ENCODE measurements around the gene IFT88. TPM values are rescaled to one million over a fixed set of nuclear protein-coding genes. Genes with fewer than 3 reads are reported as not detected.

Gene IFT88
- total RNA-seq, 2 donors from 2014 or later, result 11.8 to 12.0 TPM

DNA sequence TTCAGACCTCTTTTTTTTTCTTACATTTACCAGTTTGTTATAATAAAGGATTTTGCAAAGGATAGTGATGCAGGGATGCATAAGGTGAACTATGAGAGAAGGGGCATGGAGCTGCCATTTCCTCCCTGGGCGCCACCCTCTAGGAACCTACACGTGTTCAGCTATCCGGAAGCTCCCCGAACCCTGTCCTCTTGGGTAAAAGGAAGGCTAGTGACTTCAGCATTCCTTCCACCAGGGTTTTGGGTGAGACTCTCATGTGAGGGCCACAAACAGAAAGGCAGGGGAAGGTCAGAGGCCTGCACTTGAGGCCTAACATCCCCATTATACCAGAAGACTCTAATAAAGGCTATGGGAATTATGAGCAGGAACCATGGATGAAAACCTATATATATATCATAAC lies 57.3 kb downstream of the IFT88 start:
- Histone ChIP-seq H3K36me3 (no peaks in the 10 kb centered on the region), H3K9ac (ENCODE audit: low read depth in 2 of 2, low read length in 2 of 2) (no peak overlapping the region), H3K4me1 (no peaks in the 10 kb centered on the region), H3K27me3 (no peaks in the 10 kb centered on the region), H3K4me3 (no peak overlapping the region), H3K9me3 (no peaks in the 10 kb centered on the region), H3K27ac (no peak overlapping the region)
- DNase-seq, result no peak
- TF ChIP-seq CTCF (IDR thresholded peaks at IDR 0.05), result no peak
- intact Hi-C loops (cut with DNase I), result no loop called here

- no peaks in the 10 kb centered on the region for H3K4me1 ChIP-seq
- no peak for DNase-seq
- intact Hi-C loops (cut with DNase I), result no loop called here
- no peaks in the 10 kb centered on the region for H3K36me3 ChIP-seq
- no peak overlapping the region for H3K27ac ChIP-seq
- TF ChIP-seq CTCF (IDR thresholded peaks at IDR 0.05), result no peak
- no peaks in the 10 kb centered on the region for H3K9me3 ChIP-seq
- no peak overlapping the region for H3K4me3 ChIP-seq
- no peak overlapping the region for H3K9ac ChIP-seq (ENCODE audit: low read depth in 2 of 2, low read length in 2 of 2)
- H3K27me3 ChIP-seq, result no peaks in the 10 kb centered on the region
Measured at GRCh38 chr13:20633802-20634201, 66.8 kb downstream of the IFT88 start.

- intact Hi-C loops (cut with DNase I), result no loop called here
- no peaks in the 10 kb centered on the region for H3K27me3 ChIP-seq
- H3K27ac ChIP-seq, result no peak overlapping the region
- H3K36me3 ChIP-seq, result no peaks in the 10 kb centered on the region
- DNase-seq, result no peak
- no peaks in the 10 kb centered on the region for H3K9me3 ChIP-seq
- no peak overlapping the region for H3K9ac ChIP-seq (ENCODE audit: low read depth in 2 of 2, low read length in 2 of 2)
- TF ChIP-seq CTCF (IDR thresholded peaks at IDR 0.05), result no peak
- H3K4me1 ChIP-seq, result no peaks in the 10 kb centered on the region
- H3K4me3 ChIP-seq, result no peak overlapping the region
Measured at GRCh38 chr13:20636079-20636478, 69.1 kb downstream of the IFT88 start.

DNA sequence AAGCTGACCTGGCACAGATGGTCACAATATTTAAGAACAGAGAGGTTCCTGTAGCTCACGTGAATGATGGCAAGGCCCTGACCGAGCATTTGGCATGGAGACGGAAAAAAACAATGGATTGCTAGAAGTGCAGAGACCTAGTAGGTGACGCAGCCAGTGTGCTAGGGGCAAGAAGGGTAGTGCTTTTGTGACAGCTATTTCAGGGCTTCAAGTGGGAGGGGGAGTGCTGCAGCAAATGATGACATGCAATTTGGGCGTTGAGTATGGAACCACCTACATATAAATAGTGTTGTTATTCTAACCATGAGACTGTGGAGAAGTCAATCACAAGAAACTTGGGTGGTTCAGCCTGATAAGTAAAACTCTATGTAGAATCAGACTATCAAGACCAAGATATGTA lies 70.9 kb downstream of the IFT88 start:
- intact Hi-C loops (cut with DNase I), result no loop called here
- no peak for TF ChIP-seq CTCF (IDR thresholded peaks at IDR 0.05)

DNA sequence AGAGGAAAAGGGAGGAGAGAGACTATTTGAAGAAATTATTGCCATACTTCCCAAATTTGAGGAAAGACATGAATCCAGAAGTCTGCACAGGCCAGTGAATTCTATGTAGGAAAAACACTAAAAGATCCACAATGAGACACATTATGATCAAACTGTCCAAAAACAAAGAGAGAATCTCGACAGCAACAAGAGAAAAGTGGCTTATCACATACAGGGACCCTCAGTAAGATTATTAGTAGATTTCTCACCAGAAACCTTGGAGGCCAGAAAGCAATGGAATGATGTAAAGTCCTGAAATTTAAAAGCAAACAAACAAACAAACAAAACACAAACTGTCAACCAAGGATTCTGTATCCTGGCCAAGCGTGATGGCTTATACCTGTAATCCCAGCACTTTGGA lies 80.8 kb downstream of the IFT88 start:
- Histone ChIP-seq H3K9ac (ENCODE audit: low read depth in 2 of 2, low read length in 2 of 2) (no peak overlapping the region), H3K27ac (no peak overlapping the region), H3K4me1 (no peaks in the 10 kb centered on the region), H3K4me3 (no peak overlapping the region), H3K36me3 (no peaks in the 10 kb centered on the region), H3K9me3 (no peaks in the 10 kb centered on the region), H3K27me3 (no peaks in the 10 kb centered on the region)
- DNase-seq, result no peak
- intact Hi-C loops (cut with DNase I), result no loop called here
- TF ChIP-seq CTCF (IDR thresholded peaks at IDR 0.05), result no peak

More for the DNA sequence above, 70.9 kb downstream of the IFT88 start:
- Histone ChIP-seq H3K4me3 (no peak overlapping the region), H3K27ac (no peak overlapping the region), H3K36me3 (no peaks in the 10 kb centered on the region), H3K4me1 (no peaks in the 10 kb centered on the region), H3K27me3 (no peaks in the 10 kb centered on the region), H3K9ac (ENCODE audit: low read depth in 2 of 2, low read length in 2 of 2) (no peak overlapping the region), H3K9me3 (no peaks in the 10 kb centered on the region)
- no peak for DNase-seq

GRCh38 chr13:20652946-20653345 lies 86.0 kb downstream of the IFT88 start:
- Histone ChIP-seq H3K36me3 (no peaks in the 10 kb centered on the region), H3K9me3 (no peaks in the 10 kb centered on the region), H3K9ac (ENCODE audit: low read depth in 2 of 2, low read length in 2 of 2) (no peak overlapping the region), H3K4me3 (no peak overlapping the region), H3K27ac (no peak overlapping the region), H3K4me1 (no peaks in the 10 kb centered on the region), H3K27me3 (no peaks in the 10 kb centered on the region)
- no peak for DNase-seq
- TF ChIP-seq CTCF (IDR thresholded peaks at IDR 0.05), result no peak
- intact Hi-C loops (cut with DNase I), result no loop called here

All from colonic mucosa (tissue), 4 donors.